Activated naive CD8-positive, alpha-beta T cell treated with anti-CD3 and anti-CD28 coated beads for 36 hours (primary cell): ENCODE results near the gene APOB. TPM values are rescaled to one million over a fixed set of nuclear protein-coding genes. Genes with fewer than 3 reads are reported as not detected.

Experiments
- DNase-seq: peaks from one replicate; pipeline ENCODE4 v3.0.0; 2021
- H3K27ac Mint-ChIP-seq: one replicate; pipeline ENCODE4 v1.8.0; 2022; ENCODE audit warnings: mild to moderate bottlenecking, moderate library complexity, mixed read lengths
- H3K27me3 Mint-ChIP-seq: one replicate; pipeline ENCODE4 v1.8.0; 2022; ENCODE audit warnings: mild to moderate bottlenecking, mixed read lengths
- H3K36me3 Mint-ChIP-seq: one replicate; pipeline ENCODE4 v1.8.0; 2021; ENCODE audit warnings: mild to moderate bottlenecking, mixed read lengths
- H3K4me1 Mint-ChIP-seq: one replicate; pipeline ENCODE4 v1.8.0; 2021; ENCODE audit warnings: mixed read lengths
- H3K4me3 Mint-ChIP-seq: one replicate; pipeline ENCODE4 v1.8.0; 2022; ENCODE audit warnings: mild to moderate bottlenecking, moderate library complexity, mixed read lengths
- H3K9me3 Mint-ChIP-seq: one replicate; pipeline ENCODE4 v1.8.0; 2022; ENCODE audit warnings: mixed read lengths
- total RNA-seq, 2 experiments: library from RNA; stranded (reverse); gene quantifications; one replicate each; pipeline ENCODE4 v1.2.3, GENCODE V29; 2021

The APOB gene
- total RNA-seq, 2 experiments from 2014 or later: not detected

GRCh38 chr2:21009662-21010225, 34.1 kb downstream of the APOB start:
- no peaks in the 10 kb centered on the region for H3K9me3 Mint-ChIP-seq
- no peak overlapping the region for H3K27ac Mint-ChIP-seq
- H3K27me3 Mint-ChIP-seq: peaks cover 9% of the 10 kb centered on the region
- H3K4me1 Mint-ChIP-seq: no peaks in the 10 kb centered on the region
- H3K4me3 Mint-ChIP-seq: no peak overlapping the region
- no peak for DNase-seq
- H3K36me3 Mint-ChIP-seq: no peaks in the 10 kb centered on the region

GRCh38 chr2:21008790-21009661, 34.8 kb downstream of the APOB start:
- no peaks in the 10 kb centered on the region for H3K4me1 Mint-ChIP-seq

GRCh38 chr2:21008014-21008789, 35.7 kb downstream of the APOB start:
- Mint-ChIP-seq H3K4me3 (no peak overlapping the region), H3K27ac (no peak overlapping the region), H3K9me3 (no peaks in the 10 kb centered on the region), H3K27me3 (peaks cover 9% of the 10 kb centered on the region), H3K36me3 (no peaks in the 10 kb centered on the region), H3K4me1 (no peaks in the 10 kb centered on the region)
- DNase-seq: no peak

More at GRCh38 chr2:21008790-21009661, 34.8 kb downstream of the APOB start:
- Mint-ChIP-seq H3K36me3 (no peaks in the 10 kb centered on the region), H3K27ac (no peak overlapping the region), H3K9me3 (no peaks in the 10 kb centered on the region), H3K27me3 (peaks cover 9% of the 10 kb centered on the region), H3K4me3 (no peak overlapping the region)
- no peak for DNase-seq

- Mint-ChIP-seq H3K27me3 (peaks cover 9% of the 10 kb centered on the region), H3K4me1 (no peaks in the 10 kb centered on the region), H3K4me3 (no peak overlapping the region), H3K27ac (no peak overlapping the region), H3K36me3 (no peaks in the 10 kb centered on the region), H3K9me3 (no peaks in the 10 kb centered on the region)
- DNase-seq: no peak
Observed at GRCh38 chr2:21007129-21008013, 36.5 kb downstream of the APOB start.

- H3K4me3 Mint-ChIP-seq: no peak overlapping the region
- H3K27ac Mint-ChIP-seq: no peak overlapping the region
- DNase-seq: no peak
- no peaks in the 10 kb centered on the region for H3K4me1 Mint-ChIP-seq
- no peaks in the 10 kb centered on the region for H3K9me3 Mint-ChIP-seq
- peaks cover 9% of the 10 kb centered on the region for H3K27me3 Mint-ChIP-seq
- H3K36me3 Mint-ChIP-seq: no peaks in the 10 kb centered on the region
Observed at GRCh38 chr2:21006423-21007128, 37.3 kb downstream of the APOB start.

- H3K36me3 Mint-ChIP-seq: no peaks in the 10 kb centered on the region
- no peak overlapping the region for H3K27ac Mint-ChIP-seq
- H3K4me3 Mint-ChIP-seq: no peak overlapping the region
- no peak for DNase-seq
- H3K9me3 Mint-ChIP-seq: no peaks in the 10 kb centered on the region
- H3K4me1 Mint-ChIP-seq: no peaks in the 10 kb centered on the region
- peaks cover 12% of the 10 kb centered on the region for H3K27me3 Mint-ChIP-seq
Observed at GRCh38 chr2:21005700-21006422, 38.0 kb downstream of the APOB start.

- peaks cover 12% of the 10 kb centered on the region for H3K27me3 Mint-ChIP-seq
- DNase-seq: no peak
- H3K4me1 Mint-ChIP-seq: no peaks in the 10 kb centered on the region
- no peak overlapping the region for H3K27ac Mint-ChIP-seq
- H3K4me3 Mint-ChIP-seq: no peak overlapping the region
- H3K9me3 Mint-ChIP-seq: no peaks in the 10 kb centered on the region
- H3K36me3 Mint-ChIP-seq: no peaks in the 10 kb centered on the region
Observed at GRCh38 chr2:21005111-21005699, 38.7 kb downstream of the APOB start.

- no peak overlapping the region for H3K27ac Mint-ChIP-seq
- H3K4me1 Mint-ChIP-seq: no peaks in the 10 kb centered on the region
- H3K9me3 Mint-ChIP-seq: no peaks in the 10 kb centered on the region
- H3K36me3 Mint-ChIP-seq: no peaks in the 10 kb centered on the region
- H3K27me3 Mint-ChIP-seq: peaks cover 9% of the 10 kb centered on the region
- no peak overlapping the region for H3K4me3 Mint-ChIP-seq
- DNase-seq: no peak
Observed at GRCh38 chr2:21004181-21004572, 39.7 kb downstream of the APOB start.

- peaks cover 9% of the 10 kb centered on the region for H3K27me3 Mint-ChIP-seq
- no peaks in the 10 kb centered on the region for H3K4me1 Mint-ChIP-seq
- no peak overlapping the region for H3K4me3 Mint-ChIP-seq
- no peaks in the 10 kb centered on the region for H3K36me3 Mint-ChIP-seq
- no peak for DNase-seq
- no peaks in the 10 kb centered on the region for H3K9me3 Mint-ChIP-seq
- H3K27ac Mint-ChIP-seq: no peak overlapping the region
Observed at GRCh38 chr2:21003572-21004180, 40.2 kb downstream of the APOB start.

- Mint-ChIP-seq H3K36me3 (no peaks in the 10 kb centered on the region), H3K4me1 (no peaks in the 10 kb centered on the region), H3K4me3 (no peak overlapping the region), H3K27ac (no peak overlapping the region), H3K27me3 (peaks cover 9% of the 10 kb centered on the region), H3K9me3 (no peaks in the 10 kb centered on the region)
- no peak for DNase-seq
Observed at GRCh38 chr2:21002814-21003192, 41.1 kb downstream of the APOB start.

- Mint-ChIP-seq H3K4me3 (no peak overlapping the region), H3K4me1 (no peaks in the 10 kb centered on the region), H3K36me3 (no peaks in the 10 kb centered on the region)
Observed at GRCh38 chr2:21001988-21002813, 41.7 kb downstream of the APOB start.

GRCh38 chr2:21001225-21001946, 42.5 kb downstream of the APOB start:
- DNase-seq: no peak
- Mint-ChIP-seq H3K9me3 (no peaks in the 10 kb centered on the region), H3K4me3 (no peak overlapping the region), H3K4me1 (no peaks in the 10 kb centered on the region), H3K27ac (no peak overlapping the region), H3K27me3 (peaks cover 9% of the 10 kb centered on the region), H3K36me3 (no peaks in the 10 kb centered on the region)

More at GRCh38 chr2:21001988-21002813, 41.7 kb downstream of the APOB start:
- no peaks in the 10 kb centered on the region for H3K9me3 Mint-ChIP-seq
- no peak for DNase-seq
- peaks cover 9% of the 10 kb centered on the region for H3K27me3 Mint-ChIP-seq
- H3K27ac Mint-ChIP-seq: no peak overlapping the region
